H1 (cell line): ENCODE results near the gene GLE1. TPM values are rescaled to one million over a fixed set of nuclear protein-coding genes. Genes with fewer than 3 reads are reported as not detected.

Source experiments
- CTCF ChIA-PET: fragments of 300-600 bp; sonication (Branson Sonifier 250); formaldehyde crosslinking; loops from one replicate; lab custom pipeline; 2021; ENCODE audit not compliant: partially characterized antibody; lab: Charles Lee
- POLR2A ChIA-PET: fragments of 300-600 bp; sonication (Branson Sonifier 250); formaldehyde crosslinking; loops from one replicate; lab custom pipeline; 2021; ENCODE audit warnings: inconsistent platforms; ENCODE audit not compliant: partially characterized antibody; lab: Charles Lee
- DNase-seq, 2 experiments: peaks; one replicate each; pipeline versions ENCODE4 v3.0.0 to v3.0.0-alpha.2; 2010 to 2022; ENCODE audit warnings: low spot score in 2 of 2, low read depth in 1 of 2, mixed read lengths in 1 of 2
- FAIRE-seq: peaks from 2 replicates; lab custom pipeline; 2011; peaks lifted over from hg19 to GRCh38; lab: Jason Lieb, UNC
- H2AFZ ChIP-seq: 2 replicates; pipeline ENCODE4 v1.8.1; 2012; ENCODE audit warnings: low read length, inconsistent platforms
- H2AK5ac ChIP-seq: 2 replicates; pipeline ENCODE4 v1.6.1; 2013; ENCODE audit warnings: low read depth, low read length
- H2BK120ac ChIP-seq: replicated peaks from 2 replicates; pipeline ENCODE3; 2013; ENCODE audit warnings: low read depth, low read length, inconsistent platforms
- H2BK12ac ChIP-seq: 2 replicates; pipeline ENCODE4 v1.6.1; 2013; ENCODE audit warnings: low read depth, low read length
- H2BK15ac ChIP-seq: 2 replicates; pipeline ENCODE4 v1.6.1; 2013; ENCODE audit warnings: low read length
- H2BK20ac ChIP-seq: 2 replicates; pipeline ENCODE4 v1.6.1; 2013; ENCODE audit warnings: low read length
- H2BK5ac ChIP-seq: 2 replicates; pipeline ENCODE4 v1.6.1; 2013; ENCODE audit warnings: low read depth, low read length
- H3K14ac ChIP-seq: 2 replicates; pipeline ENCODE4 v1.6.1; 2013; ENCODE audit warnings: inconsistent platforms; ENCODE audit not compliant: insufficient read length
- H3K18ac ChIP-seq: 2 replicates; pipeline ENCODE4 v1.6.1; 2013; ENCODE audit warnings: low read length; ENCODE audit errors: extremely low read depth
- H3K23ac ChIP-seq: 2 replicates; pipeline ENCODE4 v1.6.1; 2013; ENCODE audit warnings: inconsistent platforms; ENCODE audit not compliant: insufficient read length
- H3K23me2 ChIP-seq: 2 replicates; pipeline ENCODE4 v1.6.1; 2013; ENCODE audit warnings: low read depth, low read length
- H3K27ac ChIP-seq: 2 replicates; pipeline ENCODE4 v1.6.1; 2011; ENCODE audit warnings: low read depth, low read length, inconsistent platforms
- H3K27me3 ChIP-seq, 4 experiments: replicated peaks in 1 of 4; 1 replicate in 1 of 4; 2 replicates in 3 of 4; pipeline versions ENCODE4 v1.6.1 to v1.8.1; 2011 to 2013; ENCODE audit warnings: low read length in 3 of 4, mild to moderate bottlenecking in 3 of 4, inconsistent platforms in 2 of 4, mixed read lengths in 2 of 4, moderate library complexity in 1 of 4; ENCODE audit not compliant: control insufficient read depth in 3 of 4, insufficient read depth in 3 of 4; ENCODE audit errors: extremely low read depth in 1 of 4
- H3K36me3 ChIP-seq, 4 experiments: 2 replicates each; pipeline versions ENCODE4 v1.6.1 to v1.8.1; 2011 to 2013; ENCODE audit warnings: mild to moderate bottlenecking in 4 of 4, low read length in 3 of 4, moderate library complexity in 2 of 4, control low read depth in 1 of 4, inconsistent platforms in 1 of 4; ENCODE audit not compliant: insufficient read depth in 4 of 4, control insufficient read depth in 2 of 4
- H3K4ac ChIP-seq: replicated peaks from 2 replicates; pipeline ENCODE3; 2013; ENCODE audit warnings: low read length, low read depth, mixed read lengths, inconsistent platforms; ENCODE audit not compliant: insufficient read length
- H3K4me1 ChIP-seq, 4 experiments: replicated peaks in 1 of 4; 1 replicate in 1 of 4; 2 replicates in 3 of 4; pipeline versions ENCODE4 v1.6.1 to v1.8.1; 2011 to 2013; ENCODE audit warnings: low read length in 3 of 4, inconsistent platforms in 2 of 4, mixed read lengths in 1 of 4; ENCODE audit not compliant: insufficient read depth in 4 of 4, control insufficient read depth in 3 of 4
- H3K4me2 ChIP-seq, 2 experiments: 2 replicates each; pipeline versions ENCODE4 v1.6.1 to v1.8.1; 2011 to 2013; ENCODE audit warnings: low read depth in 2 of 2, low read length in 2 of 2, control low read depth in 1 of 2, inconsistent platforms in 1 of 2, mild to moderate bottlenecking in 1 of 2; ENCODE audit not compliant: insufficient read depth in 1 of 2
- H3K4me3 ChIP-seq, 4 experiments: fragments of 200-600, 300-600 bp in 1 of 4; sonication (generic), shearing (Covaris generic), sonication (Bioruptor Twin) in 1 of 4; 2 replicates each; pipeline versions ENCODE4 v1.5.1 to v1.8.1; 2011 to 2016; ENCODE audit warnings: low read length in 4 of 4, low read depth in 3 of 4, control low read depth in 2 of 4, inconsistent platforms in 2 of 4, mild to moderate bottlenecking in 2 of 4, mixed read lengths in 1 of 4, moderate library complexity in 1 of 4; ENCODE audit not compliant: insufficient read depth in 2 of 4; ENCODE audit errors: extremely low read depth in 1 of 4
- H3K56ac ChIP-seq: replicated peaks from 2 replicates; pipeline ENCODE3; 2013; ENCODE audit warnings: low read depth, mild to moderate bottlenecking, mixed read lengths, low read length, inconsistent platforms; ENCODE audit not compliant: insufficient read length
- H3K79me1 ChIP-seq: 2 replicates; pipeline ENCODE4 v1.6.1; 2013; ENCODE audit warnings: low read depth, low read length, control low read depth
- H3K79me2 ChIP-seq, 2 experiments: 2 replicates each; pipeline versions ENCODE4 v1.6.1 to v1.8.1; 2012 to 2013; ENCODE audit warnings: low read length in 2 of 2, mild to moderate bottlenecking in 2 of 2, inconsistent platforms in 1 of 2; ENCODE audit not compliant: insufficient read depth in 2 of 2, control insufficient read depth in 1 of 2
- H3K9ac ChIP-seq, 4 experiments: replicated peaks in 1 of 4; 1 replicate in 1 of 4; 2 replicates in 3 of 4; pipeline versions ENCODE4 v1.6.1 to v1.8.1; 2011 to 2013; ENCODE audit warnings: low read depth in 3 of 4, low read length in 3 of 4, control low read depth in 2 of 4, mild to moderate bottlenecking in 2 of 4, moderate library complexity in 2 of 4, inconsistent platforms in 1 of 4; ENCODE audit errors: extremely low read depth in 1 of 4
- H3K9me3 ChIP-seq, 2 experiments: 2 replicates each; pipeline versions ENCODE4 v1.6.1 to v1.8.1; 2012 to 2013; ENCODE audit warnings: mild to moderate bottlenecking in 2 of 2, moderate library complexity in 2 of 2, control low read depth in 1 of 2, inconsistent platforms in 1 of 2, low read depth in 1 of 2, low read length in 1 of 2, mixed read lengths in 1 of 2; ENCODE audit not compliant: insufficient read depth in 2 of 2
- H4K20me1 ChIP-seq, 2 experiments: replicated peaks in 1 of 2; 2 replicates each; pipeline versions ENCODE3 to v1.8.1; 2011 to 2013; ENCODE audit warnings: inconsistent platforms in 2 of 2, low read length in 2 of 2, mild to moderate bottlenecking in 1 of 2; ENCODE audit not compliant: insufficient read depth in 2 of 2, control insufficient read depth in 1 of 2
- H4K5ac ChIP-seq: 2 replicates; pipeline ENCODE4 v1.6.1; 2013; ENCODE audit warnings: low read length, low read depth, mixed read lengths, inconsistent platforms; ENCODE audit not compliant: insufficient read length
- H4K8ac ChIP-seq: 2 replicates; pipeline ENCODE4 v1.8.0; 2013; ENCODE audit warnings: mild to moderate bottlenecking, moderate library complexity, low read length, inconsistent platforms; ENCODE audit not compliant: insufficient read depth; ENCODE audit errors: extremely low read depth
- H4K91ac ChIP-seq: replicated peaks from 2 replicates; pipeline ENCODE3; 2013; ENCODE audit warnings: low read length, mixed read lengths, inconsistent platforms; ENCODE audit not compliant: insufficient read length
- BRCA1 ChIP-seq: IDR thresholded peaks from 2 replicates; pipeline ENCODE4 v1.6.1; 2012; ENCODE audit warnings: low read depth, low read length, improper control_type of control experiment
- RNF2 ChIP-seq: fragments of 200-900, 300-1000 bp; sonication (generic); IDR thresholded peaks from 2 replicates; pipeline ENCODE4 v1.7.1; 2016; ENCODE audit warnings: borderline replicate concordance, low read depth, mild to moderate bottlenecking, antibody characterized with exemption, low read length; ENCODE audit not compliant: poor library complexity, severe bottlenecking; ENCODE audit errors: missing control alignments
- RXRA ChIP-seq: IDR thresholded peaks from 2 replicates; pipeline ENCODE4 v1.6.1; 2011; ENCODE audit warnings: low read depth, mild to moderate bottlenecking, low read length, moderate library complexity; ENCODE audit not compliant: insufficient read depth
- SRF ChIP-seq: IDR thresholded peaks from 2 replicates; pipeline ENCODE4 v1.6.1; 2011; ENCODE audit warnings: mild to moderate bottlenecking, low read depth, low read length, moderate library complexity
- SUZ12 ChIP-seq: fragments of 200-600 bp; sonication (generic); IDR thresholded peaks from 2 replicates; pipeline ENCODE4 v1.6.1; 2012; ENCODE audit warnings: mild to moderate bottlenecking, inconsistent platforms, low read length, moderate library complexity, mixed read lengths
- TCF12 ChIP-seq: IDR thresholded peaks from 2 replicates; pipeline ENCODE4 v1.6.1; 2011; ENCODE audit warnings: low read depth, mild to moderate bottlenecking, low read length
- WGBS, 2 experiments: shearing (Covaris generic) in 1 of 2; methylation state at CpG; one replicate each; pipeline versions ENCODE4 v1.1.6 to v1.1.7; 2013 to 2015; ENCODE audit warnings: low lambda C conversion rate in 2 of 2, mixed read lengths in 2 of 2, inconsistent platforms in 1 of 2, low coverage in 1 of 2, missing lambda C conversion rate in 1 of 2; ENCODE audit not compliant: insufficient replicate concordance in 2 of 2, insufficient coverage in 1 of 2, insufficient read length in 1 of 2; ENCODE audit errors: extremely low coverage in 1 of 2, missing lambda C conversion rate in 1 of 2; 5-methylcytosine and 5-hydroxymethylcytosine counted together
- polyA plus RNA-seq, 7 experiments: library from polyadenylated mRNA; depleted of rRNA in 3 of 7; stranded (reverse) in 5 of 7; unstranded in 2 of 7; fragments of >200 nt in 5 of 7; fragments of 200-250 nt in 2 of 7; gene quantifications; 1 replicate in 5 of 7; 2 replicates in 1 of 7; 4 replicates in 1 of 7; pipeline versions ENCODE4 v1.2.1 to v1.2.3, GENCODE V29; 2011 to 2013; ENCODE audit warnings: missing spikeins in 2 of 7, mixed read lengths in 2 of 7
- total RNA-seq: library from RNA; stranded (reverse); fragmentation: NEBNext Ultra II Directional; extraction: Animal tissue kit (Norgen Biotek cat#: 25700); gene quantifications from 2 replicates; pipeline ENCODE4 v1.2.1, GENCODE V29; 2021

GLE1 gene
- total and polyA plus RNA-seq, 2 of the 8 experiments (the other 6 are each of a cell fraction or from before 2014, with no cell fraction given) = 9.6 to 14.9 TPM

DNA sequence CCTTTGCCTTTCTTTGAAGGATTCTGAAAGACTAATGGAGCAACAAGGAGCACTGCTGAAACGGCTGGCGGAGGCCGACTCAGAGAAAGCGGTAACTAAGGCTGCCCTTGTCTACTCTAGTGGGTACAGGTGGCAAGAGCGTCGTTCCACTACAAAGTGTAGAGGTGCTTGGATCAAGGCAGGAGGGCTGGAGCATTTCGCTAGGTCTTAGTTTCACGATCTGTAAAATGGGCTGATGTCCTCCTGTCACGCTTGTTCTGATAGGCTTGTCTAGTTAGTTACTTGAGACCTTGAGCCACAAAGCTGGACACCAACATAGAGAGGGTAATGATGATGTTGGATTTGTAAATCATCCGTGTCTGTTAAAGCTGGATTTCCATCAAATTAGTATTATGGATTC lies 23.0 kb upstream of the GLE1 start:
- no peak overlapping the region for H2AK5ac ChIP-seq
- no peak overlapping the region for H4K91ac ChIP-seq
- H3K27ac ChIP-seq = no peak overlapping the region
- FAIRE-seq (no peak), DNase-seq (no peak)
- H3K4me1 ChIP-seq = no peaks in the 10 kb centered on the region
- H2AFZ ChIP-seq = no peak overlapping the region
- H2BK20ac ChIP-seq = no peak overlapping the region
- no peak overlapping the region for H2BK12ac ChIP-seq
- no peak overlapping the region for H2BK15ac ChIP-seq
- no peak overlapping the region for H3K4ac ChIP-seq
- no peaks in the 10 kb centered on the region for H3K79me1 ChIP-seq
- 91% methylated on average over 10 of the region's 10 CpGs; no CpG with 5 or more reads in 1 of the 2 experiments for WGBS, 2 experiments
- no peak overlapping the region for H2BK120ac ChIP-seq
- H3K27me3 ChIP-seq = no peaks in the 10 kb centered on the region
- no peak overlapping the region for H3K18ac ChIP-seq
- ChIA-PET CTCF (interaction anchor here (0.6 to 4.8 kb wide), 3 partner anchors 14 to 658 kb away, joined by 3 to 32 read pairs (median 6); no protein-coding TSS in a partner anchor), POLR2A (no interaction called here)
- H3K36me3 ChIP-seq = peaks cover 0 to 3% (median 0%) of the 10 kb centered on the region in 4 experiments; a peak in 1 of 8 replicates
- H4K8ac ChIP-seq = no peak overlapping the region
- H3K23me2 ChIP-seq = no peaks in the 10 kb centered on the region
- no peak overlapping the region for H3K9ac ChIP-seq
- H3K4me2 ChIP-seq = no peak overlapping the region
- no peaks in the 10 kb centered on the region for H3K9me3 ChIP-seq
- no peak overlapping the region for H3K14ac ChIP-seq
- H3K23ac ChIP-seq = no peak overlapping the region
- H3K4me3 ChIP-seq = no peak overlapping the region
- H4K5ac ChIP-seq = no peak overlapping the region
- no peaks in the 10 kb centered on the region for H3K79me2 ChIP-seq
- no peak overlapping the region for H3K56ac ChIP-seq
- peaks cover 0 to 2% of the 10 kb centered on the region in 2 experiments for H4K20me1 ChIP-seq
- no peak overlapping the region for H2BK5ac ChIP-seq
- TF ChIP-seq TCF12 (no peak), SRF (no peak), BRCA1 (no peak), RXRA (no peak), SUZ12 (no peak), RNF2 (no peak)
